IPS DF 19.7 (cell line): ENCODE results near the gene DDX4.

ENCODE experiments used
- DNase-seq: peaks from one replicate; pipeline ENCODE4 v3.0.0-alpha.2; 2013; ENCODE audit warnings: low read depth, low spot score

DDX4 gene

GRCh38 chr5:55866485-55866884, 128.6 kb downstream of the DDX4 start:
- no peak for DNase-seq
